GOT3 (cell line): ENCODE measurements around the gene TNRC6C.
"Not testable (repeated sequence)": the region's sequence is repeated elsewhere in the genome, so short reads cannot be mapped to it uniquely, and the experiment has no call there.

Source experiments
- DNase-seq: peaks from one replicate; lab custom pipeline; 2025; ENCODE audit warnings: mixed read lengths; lab: John Stamatoyannopoulos, UW

Gene TNRC6C

GRCh38 chr17:77963441-77963840 is 4.9 kb downstream of the TNRC6C start:
- no peak for DNase-seq

GRCh38 chr17:77965352-77965751 is 6.8 kb downstream of the TNRC6C start:
- no peak for DNase-seq

GRCh38 chr17:77966476-77966875 is 8.0 kb downstream of the TNRC6C start:
- DNase-seq = no peak

- no peak for DNase-seq
These were observed 10.3 kb downstream of the TNRC6C start for GRCh38 chr17:77968788-77969187.

- DNase-seq = not testable (repeated sequence)
These were observed 13.8 kb downstream of the TNRC6C start for GRCh38 chr17:77972271-77972670.

- DNase-seq = no peak
These were observed 15.4 kb downstream of the TNRC6C start for GRCh38 chr17:77973953-77974352.

- no peak for DNase-seq
These were observed 15.9 kb downstream of the TNRC6C start for GRCh38 chr17:77974396-77974795.

- not testable (repeated sequence) for DNase-seq
These were observed 23.9 kb downstream of the TNRC6C start for GRCh38 chr17:77982430-77982829.

- DNase-seq = no peak
These were observed 31.8 kb downstream of the TNRC6C start for GRCh38 chr17:77990301-77990700.

- not testable (repeated sequence) for DNase-seq
These were observed 35.2 kb downstream of the TNRC6C start for GRCh38 chr17:77993735-77994134.

GRCh38 chr17:77995146-77995852 is 36.8 kb downstream of the TNRC6C start:
- no peak for DNase-seq

GRCh38 chr17:77996256-77996655 is 37.8 kb downstream of the TNRC6C start:
- DNase-seq = no peak

GRCh38 chr17:77999413-78000173 is 41.1 kb downstream of the TNRC6C start:
- no peak for DNase-seq

GRCh38 chr17:78000341-78000740 is 41.8 kb downstream of the TNRC6C start:
- no peak for DNase-seq

- no peak for DNase-seq
These were observed 42.7 kb downstream of the TNRC6C start for GRCh38 chr17:78001182-78001581.

- no peak for DNase-seq
These were observed 43.1 kb downstream of the TNRC6C start for GRCh38 chr17:78001612-78002011.

GRCh38 chr17:78002166-78002565 is 43.7 kb downstream of the TNRC6C start:
- DNase-seq = no peak

- no peak for DNase-seq
These were observed 47.1 kb downstream of the TNRC6C start for GRCh38 chr17:78005452-78006171.

- DNase-seq = no peak
These were observed 47.8 kb downstream of the TNRC6C start for GRCh38 chr17:78006338-78006737.

GRCh38 chr17:78007647-78008046 is 49.1 kb downstream of the TNRC6C start:
- no peak for DNase-seq

GRCh38 chr17:78010759-78011158 is 52.3 kb downstream of the TNRC6C start:
- no peak for DNase-seq

- no peak for DNase-seq
These were observed 53.9 kb downstream of the TNRC6C start for GRCh38 chr17:78012428-78012827.
